RKO (cell line): ENCODE data around the gene RARS1.
"Not testable (repeated sequence)": the region's sequence is repeated elsewhere in the genome, so short reads cannot be mapped to it uniquely, and the experiment has no call there.

Experiments
- DNase-seq: peaks from one replicate; pipeline ENCODE4 v3.0.0-alpha.2; 2016; ENCODE audit warnings: low spot score

The RARS1 gene

DNA sequence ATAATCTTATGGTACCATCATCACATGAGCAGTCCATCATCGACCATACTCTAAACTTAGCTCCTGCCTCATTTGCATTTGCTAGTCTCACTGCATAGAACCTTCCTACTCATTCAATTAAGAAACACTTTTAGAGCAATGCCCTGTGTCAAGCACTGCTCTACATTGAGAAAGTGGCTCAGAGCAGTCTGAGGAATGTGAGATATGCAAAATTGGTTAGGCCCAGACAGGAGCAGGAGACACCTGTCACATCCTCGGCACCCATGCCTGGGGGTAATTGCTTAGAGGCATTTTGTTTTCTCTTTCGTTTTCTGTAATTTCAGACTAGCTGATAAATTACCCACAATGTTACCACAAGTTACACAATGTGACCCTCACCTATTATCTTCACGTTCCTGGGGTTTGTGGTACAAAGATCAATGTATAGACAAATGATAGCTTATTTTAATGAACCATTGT, 4.9 kb upstream of the RARS1 start:
- no peak for DNase-seq

DNA sequence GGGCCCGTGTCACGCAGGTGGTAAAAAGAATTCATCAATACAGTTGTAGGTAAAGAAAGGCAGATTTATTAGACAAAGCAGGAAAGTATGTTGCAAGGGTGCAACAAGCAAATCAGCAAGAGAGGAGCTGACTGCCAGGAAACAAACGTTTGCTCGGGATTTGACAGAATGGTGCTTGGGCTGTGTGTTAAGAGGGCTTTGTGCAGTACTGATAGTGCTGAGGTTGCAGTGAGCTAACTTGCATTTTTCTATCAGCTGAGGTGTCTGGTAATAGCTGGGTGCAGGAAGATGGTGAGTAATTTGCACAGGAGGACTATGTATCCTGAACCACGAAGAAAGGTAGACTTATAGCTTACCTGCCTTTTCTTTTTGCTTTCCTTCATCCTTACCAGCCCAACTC, 3.9 kb upstream of the RARS1 start:
- no peak for DNase-seq

DNA sequence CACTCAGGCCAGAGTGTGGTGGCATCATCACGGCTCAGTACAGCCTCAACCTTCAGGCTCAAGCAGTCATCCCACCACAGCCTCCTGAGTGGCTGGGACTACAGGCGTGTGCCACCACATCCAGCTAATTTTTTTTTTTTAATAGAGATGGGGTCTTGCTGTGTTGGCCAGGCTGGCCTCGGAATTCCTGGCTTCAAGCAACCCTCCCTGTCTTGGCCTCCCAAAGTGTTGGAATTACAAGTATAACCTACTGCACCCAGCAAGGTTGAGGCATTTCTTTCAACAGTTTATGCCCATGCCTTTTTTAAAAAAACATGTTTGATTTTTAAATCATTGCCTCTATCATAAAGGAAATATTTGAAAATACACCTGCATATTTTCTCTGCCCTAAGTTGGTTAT, 2.8 kb downstream of the RARS1 start:
- no peak for DNase-seq

DNA sequence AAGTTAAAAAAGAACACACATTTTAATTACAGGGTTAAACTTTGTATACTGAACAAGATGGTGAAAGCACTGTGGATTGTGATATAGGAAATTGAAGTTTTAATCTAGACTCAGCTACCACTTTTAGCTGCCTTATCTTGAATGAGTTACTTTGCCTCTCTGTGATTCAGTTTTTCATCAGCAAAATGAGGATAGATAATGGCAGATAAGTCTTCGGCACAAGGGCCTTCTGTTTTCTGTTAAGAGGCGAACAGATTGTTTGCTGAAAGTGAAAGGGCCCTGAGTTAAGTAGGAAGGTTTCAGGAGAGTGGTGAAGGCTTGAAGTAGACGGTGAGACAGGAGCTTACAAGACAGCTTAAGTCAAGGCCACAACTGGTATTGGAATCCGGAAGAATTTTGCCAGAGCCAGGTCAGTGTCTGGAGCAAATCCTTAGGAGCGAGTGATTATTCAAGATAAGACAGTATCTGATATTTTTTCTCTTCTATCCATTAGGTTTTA, 7.8 kb downstream of the RARS1 start:
- no peak for DNase-seq

DNA sequence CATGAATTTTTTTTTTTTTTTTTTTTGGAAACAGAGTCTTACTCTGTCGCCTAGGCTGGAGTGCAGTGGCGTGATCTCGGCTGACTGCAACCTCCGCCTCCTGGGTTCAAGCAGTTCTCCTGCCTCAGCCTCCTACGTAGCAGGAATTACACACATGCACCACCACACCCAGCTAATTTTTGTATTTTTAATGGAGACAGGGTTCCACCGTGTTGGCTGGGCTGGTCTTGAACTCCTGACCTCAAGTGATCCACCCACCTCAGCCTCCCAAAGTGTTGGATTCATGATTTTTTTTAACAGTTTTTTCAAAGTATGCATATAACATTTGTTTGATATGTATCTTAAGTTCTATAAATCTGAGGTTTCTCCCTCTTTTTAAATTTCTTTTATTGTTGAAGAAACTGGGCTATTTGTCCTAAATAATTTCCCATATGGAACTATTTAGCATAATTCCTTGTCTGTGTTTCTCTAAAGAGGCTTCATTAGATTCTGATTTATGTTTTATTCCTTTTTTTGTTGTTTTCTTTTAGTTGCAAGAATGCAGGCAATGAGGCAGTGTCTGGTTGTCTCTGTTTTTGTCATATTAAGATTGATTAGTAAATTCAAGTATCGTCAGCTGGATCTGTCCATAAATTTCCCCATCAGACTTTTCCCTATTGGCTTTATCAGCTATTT, 16.4 kb downstream of the RARS1 start:
- no peak for DNase-seq

DNA sequence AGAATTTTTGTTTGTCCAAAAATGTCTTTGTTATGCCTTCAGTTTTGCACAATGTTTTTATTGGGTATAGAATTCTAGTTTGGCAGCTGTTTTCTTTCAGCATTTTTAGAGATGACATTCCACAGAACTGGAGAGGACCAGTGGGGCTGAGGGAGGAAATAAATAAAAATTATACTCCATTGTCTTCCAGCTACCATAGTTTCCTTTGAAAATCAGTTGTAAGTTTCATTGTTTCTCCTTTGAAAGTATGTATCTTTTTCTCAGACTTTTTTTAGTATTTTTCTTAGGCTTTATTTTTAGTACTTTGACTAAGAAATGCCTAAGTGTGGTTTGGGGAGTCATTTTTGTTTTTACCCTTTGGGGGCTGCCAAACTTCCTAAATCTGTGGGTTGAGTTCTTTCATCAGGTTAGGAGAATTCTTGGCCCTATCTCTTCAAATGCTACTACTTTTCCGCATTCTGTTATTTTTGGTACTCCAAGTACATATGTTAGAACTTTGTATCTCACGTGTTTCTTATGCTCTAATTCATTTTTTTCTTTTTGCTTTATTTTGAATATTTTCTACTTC, 27.7 kb downstream of the RARS1 start:
- DNase-seq: no peak

DNA sequence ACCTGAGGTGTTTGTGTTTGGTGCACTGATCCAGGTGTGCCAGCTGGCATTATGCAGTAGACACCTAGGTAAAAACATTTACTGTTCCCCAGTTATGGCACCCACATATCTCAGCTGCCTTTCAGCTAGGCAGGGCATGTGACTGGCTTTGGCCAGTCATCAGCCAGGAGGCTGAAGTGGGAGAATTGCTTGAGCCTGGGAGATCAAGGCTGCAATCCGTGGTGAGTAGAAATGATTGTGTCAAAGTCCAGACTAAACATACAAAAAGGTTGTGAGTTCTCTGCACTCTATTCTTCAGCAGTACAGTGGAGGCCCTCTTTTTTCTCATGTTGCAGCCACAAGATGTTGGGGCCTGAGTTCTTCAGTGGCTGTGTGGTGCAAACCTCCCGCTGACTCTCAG, 39.6 kb downstream of the RARS1 start:
- no peak for DNase-seq

DNA sequence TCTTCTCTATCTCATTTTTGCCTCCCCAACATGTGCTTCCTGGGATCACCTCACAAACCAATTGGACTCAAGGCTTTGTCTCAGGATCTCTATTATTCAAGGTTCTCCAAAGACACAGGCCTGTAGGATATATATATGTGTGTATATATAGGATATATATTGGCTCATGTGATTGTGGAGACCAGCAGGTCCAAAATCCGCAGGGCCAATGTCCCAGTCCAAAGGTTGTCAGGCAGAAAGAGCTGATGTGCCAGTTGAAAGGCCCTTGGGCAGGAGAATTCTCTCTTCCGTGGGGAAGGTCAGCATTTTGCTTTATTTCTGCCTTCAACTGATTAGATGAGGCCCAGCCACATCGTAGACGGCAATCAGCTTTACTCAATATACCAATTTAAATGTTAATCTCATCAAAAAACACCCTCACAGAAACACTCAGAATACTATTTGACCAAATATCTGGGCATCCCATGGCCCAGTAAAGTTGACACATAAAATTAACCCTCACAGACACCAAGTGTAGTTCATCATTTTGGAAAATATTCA, 41.6 kb downstream of the RARS1 start:
- no peak for DNase-seq

DNA sequence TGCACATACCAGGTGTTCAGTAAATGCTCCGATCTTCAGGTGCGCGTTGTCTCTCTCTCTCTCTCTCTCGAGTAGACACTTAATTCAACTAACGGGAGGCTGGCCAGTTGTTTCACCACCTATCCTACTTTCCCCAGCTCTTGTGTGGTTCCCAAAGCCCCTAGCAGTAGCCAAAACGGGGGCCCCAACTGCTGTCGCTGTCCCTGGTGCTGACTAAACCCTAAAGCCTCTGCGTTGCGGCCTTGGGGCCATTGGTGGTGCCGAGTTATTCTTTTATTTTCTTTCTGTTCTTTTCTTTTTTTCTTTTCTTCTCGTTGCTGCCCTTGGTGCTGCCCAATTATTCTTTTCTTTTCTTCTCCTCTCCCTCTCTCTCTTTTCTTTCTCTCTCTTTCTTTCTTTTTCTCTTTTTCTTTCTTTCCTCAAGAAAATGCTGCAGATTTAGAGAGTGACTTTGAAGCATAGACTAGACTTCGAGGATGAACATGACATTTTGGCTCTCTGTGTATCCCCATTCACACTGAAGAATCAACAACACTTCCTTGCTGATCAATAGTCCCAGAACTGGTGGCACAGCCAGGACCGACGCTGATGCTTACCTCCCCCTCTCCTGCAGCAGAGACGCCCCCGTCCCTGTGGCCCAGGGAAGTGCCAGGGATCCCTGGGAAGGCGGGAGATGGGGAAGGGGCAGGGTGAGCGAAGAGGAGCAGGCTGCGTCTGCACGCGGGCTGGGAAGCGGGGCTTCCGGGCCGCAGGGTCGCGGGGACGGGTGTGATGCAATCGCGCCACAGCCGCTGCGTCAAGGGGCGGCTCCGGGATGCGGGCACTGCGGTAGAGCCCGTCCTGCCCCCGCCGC, 42.5 kb downstream of the RARS1 start, which contains the start of gene FBLL1:
FBLL1 (plus strand) TSS at position 785 of the 853 bp plus-strand sequence. CDS start 200 bp downstream, outside the sequence.
- DNase-seq: no peak

DNA sequence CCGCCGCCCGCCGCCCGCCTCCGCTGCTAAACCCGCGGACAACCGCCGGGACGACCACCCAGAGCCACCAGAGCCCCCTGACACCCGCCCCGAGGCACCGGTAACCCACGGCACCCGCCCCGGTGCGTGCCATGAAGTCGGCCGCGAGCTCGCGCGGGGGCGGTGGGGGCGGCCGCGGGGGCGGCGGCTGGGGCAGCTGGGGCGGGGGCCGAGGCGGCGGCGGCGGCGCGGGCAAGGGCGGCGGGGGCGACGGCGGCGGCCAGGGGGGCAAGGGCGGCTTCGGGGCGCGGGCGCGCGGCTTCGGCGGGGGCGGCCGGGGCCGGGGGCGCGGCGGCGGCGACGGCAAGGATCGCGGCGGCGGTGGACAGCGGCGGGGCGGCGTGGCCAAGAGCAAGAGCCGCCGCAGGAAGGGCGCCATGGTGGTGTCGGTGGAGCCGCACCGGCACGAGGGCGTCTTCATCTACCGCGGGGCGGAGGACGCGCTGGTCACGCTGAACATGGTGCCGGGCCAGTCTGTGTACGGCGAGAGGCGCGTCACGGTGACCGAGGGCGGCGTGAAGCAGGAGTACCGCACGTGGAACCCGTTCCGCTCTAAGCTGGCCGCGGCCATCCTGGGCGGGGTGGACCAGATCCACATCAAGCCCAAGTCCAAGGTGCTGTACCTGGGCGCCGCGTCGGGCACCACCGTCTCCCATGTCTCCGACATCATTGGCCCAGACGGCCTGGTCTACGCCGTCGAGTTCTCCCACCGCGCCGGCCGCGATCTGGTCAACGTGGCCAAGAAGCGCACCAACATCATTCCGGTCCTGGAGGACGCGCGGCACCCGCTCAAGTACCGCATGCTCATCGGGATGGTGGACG, 43.3 kb downstream of the RARS1 start:
- no peak for DNase-seq

DNA sequence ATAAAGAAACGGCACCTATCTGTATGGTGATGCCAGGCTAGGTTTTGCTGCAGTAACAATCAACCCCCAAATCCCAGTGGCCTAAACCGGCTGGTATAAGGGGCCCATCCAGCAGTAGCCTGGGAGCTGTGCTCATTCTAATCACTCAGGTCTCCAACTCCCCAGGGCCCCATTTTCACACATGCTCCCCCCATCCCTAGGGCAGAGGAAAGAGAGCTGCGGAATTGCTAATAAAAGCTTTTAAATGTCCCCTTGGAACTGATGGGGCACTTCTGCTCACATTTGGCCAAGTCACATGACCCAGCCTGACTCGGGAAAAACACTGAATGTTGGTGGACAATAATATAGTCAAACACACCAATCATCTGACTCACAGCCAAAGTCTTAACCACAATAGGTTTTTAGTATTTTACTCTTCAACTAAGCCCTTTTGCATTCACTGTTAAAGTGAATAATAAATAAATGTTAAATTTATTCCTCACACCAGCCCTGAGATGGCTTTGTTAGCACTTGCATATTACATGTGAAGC, 44.4 kb downstream of the RARS1 start:
- DNase-seq: no peak

DNA sequence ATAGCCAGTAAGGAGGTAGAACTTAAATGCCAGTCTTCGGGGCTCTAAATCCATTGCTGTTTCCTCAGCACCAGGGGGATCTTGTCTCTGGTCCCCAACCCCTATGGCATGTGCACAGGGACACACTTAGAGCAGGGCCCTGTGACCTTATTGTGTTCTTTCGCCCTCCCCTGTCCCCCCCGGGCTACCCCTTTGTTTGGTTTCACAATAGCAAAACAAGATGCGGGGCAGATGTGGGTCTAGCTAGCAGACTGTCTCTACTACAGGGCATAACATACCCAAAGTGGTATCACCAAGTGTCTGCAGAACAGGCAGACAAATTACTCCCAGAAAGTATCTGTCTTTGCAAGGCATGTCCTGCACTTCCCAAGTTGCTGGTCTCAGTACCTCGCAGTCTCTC, 44.9 kb downstream of the RARS1 start:
- DNase-seq: no peak

DNA sequence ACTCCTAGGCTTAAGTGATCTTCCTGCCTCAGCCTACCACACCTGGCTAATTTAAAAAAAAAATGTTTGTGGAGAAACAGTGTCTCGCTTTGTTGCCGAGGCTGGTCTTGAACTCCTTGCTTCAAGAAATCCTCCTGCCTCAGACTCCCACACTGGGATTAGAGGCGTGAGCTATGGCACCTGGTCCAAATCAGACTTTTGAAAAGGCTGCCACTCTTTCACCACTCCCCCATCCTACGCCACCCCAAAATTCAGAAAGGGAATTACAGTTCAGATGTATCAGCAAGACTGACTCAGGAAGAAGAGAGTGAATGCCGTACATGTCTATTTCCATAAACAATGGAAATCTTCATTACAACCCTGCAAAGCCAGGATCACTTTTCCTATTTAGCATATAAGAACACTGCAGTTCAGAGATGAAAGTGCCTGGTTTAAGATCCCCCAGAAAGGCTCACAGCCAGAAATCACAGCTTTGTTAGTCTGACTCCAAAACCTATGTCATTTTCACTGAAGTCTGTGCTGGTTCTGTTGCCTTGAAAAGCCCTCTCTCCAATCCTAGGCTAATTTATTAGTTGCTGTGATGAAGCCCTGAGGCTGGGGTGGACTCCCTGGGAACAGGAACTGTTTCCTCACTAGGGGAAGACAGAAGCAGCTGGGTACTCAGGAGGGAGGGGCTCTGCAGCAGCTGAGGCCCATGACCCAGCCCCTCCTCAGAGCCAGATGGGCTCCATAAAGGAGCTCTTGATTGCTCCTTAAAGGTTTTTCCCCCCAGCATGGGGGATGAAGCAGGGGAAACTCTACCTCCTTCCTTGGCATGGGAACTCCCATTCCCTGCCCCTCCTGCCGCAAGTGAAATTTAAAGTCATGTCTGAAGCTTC, 46.0 kb downstream of the RARS1 start:
- no peak for DNase-seq

DNA sequence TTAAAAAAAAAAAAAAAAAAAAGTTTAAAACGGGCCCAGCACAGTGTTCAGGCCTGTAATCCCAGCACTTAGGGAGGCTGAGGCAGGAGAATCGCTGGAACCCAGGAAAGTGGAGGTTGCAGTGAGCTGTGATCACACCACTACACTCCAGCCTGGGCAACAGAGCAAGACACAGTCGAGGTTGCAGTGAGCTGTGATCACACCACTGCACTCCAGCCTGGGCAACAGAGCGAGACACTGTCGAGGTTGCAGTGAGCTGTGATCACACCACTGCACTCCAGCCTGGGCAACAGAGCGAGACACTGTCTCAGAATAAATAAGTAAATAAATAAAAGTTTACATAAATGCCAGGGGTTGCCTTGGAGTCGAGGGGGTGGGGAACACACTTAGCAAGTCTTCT, 48.1 kb downstream of the RARS1 start:
- not testable (repeated sequence) for DNase-seq

DNA sequence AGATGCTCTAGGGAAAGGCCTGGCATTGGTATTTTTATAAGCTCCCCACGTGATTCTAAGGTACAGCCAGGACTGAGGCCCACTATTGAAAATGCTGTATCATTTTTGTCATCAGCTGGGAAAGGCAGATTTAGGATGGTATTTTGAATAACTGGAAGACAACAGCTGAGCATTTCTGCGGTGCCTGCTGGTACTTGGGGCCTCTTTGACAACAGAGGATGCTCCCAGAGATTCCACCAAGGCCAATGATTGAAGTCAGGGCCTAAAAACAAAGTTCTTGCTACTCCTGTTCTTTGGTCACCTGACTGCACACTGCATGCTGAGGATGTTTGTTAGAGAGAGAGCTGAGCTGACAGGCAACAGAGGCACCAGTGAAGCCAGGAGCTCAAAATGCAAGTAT, 50.9 kb downstream of the RARS1 start:
- DNase-seq: no peak

DNA sequence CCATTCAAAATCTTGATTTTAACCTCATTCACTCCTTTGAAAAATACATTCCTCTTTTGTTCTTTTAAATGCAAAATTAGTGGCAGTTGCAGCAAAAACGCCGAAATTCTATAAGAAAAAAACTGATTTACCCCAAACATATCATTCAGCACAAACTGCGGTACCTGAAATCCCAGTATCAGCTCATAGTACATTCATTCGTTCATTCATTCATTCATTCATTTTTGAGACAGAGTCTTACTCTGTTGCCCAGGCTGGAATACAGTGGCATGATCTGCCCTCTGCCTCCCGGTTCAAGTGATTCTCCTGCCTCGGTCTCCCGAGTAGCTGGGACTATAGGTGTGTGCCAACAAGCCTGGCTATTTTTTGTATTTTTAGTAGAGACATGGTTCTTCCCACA, 63.3 kb downstream of the RARS1 start:
- DNase-seq: no peak

DNA sequence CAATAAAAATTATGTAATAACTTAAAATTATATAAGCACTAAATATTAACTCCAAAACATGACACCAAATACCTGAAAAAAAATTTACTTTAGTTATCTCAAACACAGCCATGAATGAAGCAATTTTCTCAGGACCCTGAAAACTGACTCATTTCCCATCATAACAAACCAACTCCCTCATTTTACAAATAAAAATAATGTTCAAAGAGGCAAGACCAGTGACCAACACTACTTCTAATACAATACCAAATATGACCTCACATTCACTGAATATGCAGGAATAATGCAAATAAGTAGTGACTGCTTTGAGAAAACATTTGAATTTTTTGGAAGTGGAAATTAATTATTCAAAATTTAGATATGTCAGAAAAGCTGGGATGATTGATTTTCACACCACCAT, 64.4 kb downstream of the RARS1 start:
- DNase-seq: no peak

DNA sequence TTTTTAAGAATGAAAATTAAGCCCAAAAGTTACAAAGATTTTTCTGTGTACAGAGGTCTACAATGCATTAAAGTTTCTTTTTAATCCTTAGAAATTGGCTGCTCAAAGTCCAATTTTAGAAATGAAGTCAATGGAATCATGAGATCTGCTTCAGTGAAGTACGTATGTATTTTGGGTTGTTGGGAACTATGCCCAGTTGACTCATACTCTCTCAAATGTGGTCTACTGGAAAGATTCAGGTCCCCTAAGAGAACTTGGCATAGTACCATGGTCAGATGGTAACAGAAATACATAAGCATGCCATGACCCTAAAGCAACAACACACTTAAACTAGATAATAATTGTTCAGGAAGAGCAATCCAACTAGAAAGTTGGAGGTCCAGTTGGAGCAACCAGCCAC, 65.9 kb downstream of the RARS1 start:
- DNase-seq: no peak

DNA sequence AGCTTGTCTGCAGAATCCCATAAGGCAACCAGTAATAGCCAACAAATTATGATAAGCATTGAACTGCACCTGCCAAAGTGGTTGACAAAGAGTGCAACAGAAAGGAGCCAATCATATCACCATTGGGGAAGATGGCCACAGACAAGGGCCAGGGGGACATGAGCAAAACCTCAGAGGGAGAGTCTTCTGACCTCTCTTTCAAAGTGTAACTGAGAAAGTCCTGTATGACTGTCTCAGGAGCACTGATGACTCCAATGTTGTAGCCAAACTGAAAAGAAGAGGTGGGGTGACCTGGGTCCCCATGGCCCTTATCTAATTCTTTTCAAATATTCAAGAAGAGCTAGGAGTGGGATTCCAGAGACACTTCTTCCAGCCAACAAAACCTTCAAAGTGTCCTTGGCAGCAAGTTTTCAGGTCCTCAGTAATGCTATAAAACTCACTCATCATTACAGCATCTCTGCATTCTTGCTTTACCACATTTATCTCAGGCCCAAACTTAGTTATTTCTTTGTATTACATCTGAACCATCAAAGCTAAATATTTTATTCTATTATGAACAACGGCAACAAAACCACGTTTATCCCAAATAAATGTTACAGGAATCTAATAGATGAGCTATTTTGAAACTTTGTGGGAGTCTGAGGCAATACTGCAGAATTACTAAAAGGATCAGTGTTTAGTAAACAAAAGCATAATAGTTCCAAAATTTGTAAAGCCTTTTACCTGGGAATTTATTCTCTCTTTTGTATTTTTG, 67.3 kb downstream of the RARS1 start:
- no peak for DNase-seq

DNA sequence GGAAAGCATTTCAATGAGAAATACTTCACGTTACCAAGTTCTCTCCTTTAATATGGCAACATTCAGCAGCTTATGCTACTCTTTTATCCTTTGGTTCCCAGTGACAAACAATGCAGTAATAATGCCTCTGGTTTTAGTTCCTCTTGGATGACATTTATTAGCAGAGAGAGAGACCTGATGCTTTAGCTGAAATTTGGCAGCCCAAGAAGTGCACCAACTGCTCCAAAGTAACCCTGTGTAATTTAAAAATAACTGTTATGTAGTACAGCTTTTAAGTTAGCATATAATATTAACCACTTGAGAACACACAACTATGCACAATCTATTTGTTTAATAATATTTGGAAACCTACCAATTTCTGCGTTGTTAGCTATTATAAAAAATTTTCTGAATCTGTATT, 71.1 kb downstream of the RARS1 start:
- DNase-seq: no peak
